HL-60 (cell line): ENCODE measurements around the gene ENDOV.

Experiments used
- DNase-seq, 2 experiments: peaks; one replicate each; pipeline ENCODE4 v3.0.0-alpha.2; 2010 to 2020; ENCODE audit warnings: low read depth in 1 of 2, low spot score in 1 of 2
- H3K27ac ChIP-seq: fragments of 250-450 bp; sonication (Bioruptor Pico); replicated peaks from 2 replicates; pipeline ENCODE4 v1.5.1; 2020; ENCODE audit warnings: mild to moderate bottlenecking, moderate library complexity
- H3K27me3 ChIP-seq: fragments of 250-450 bp; sonication (Bioruptor Pico); 2 replicates; pipeline ENCODE4 v1.5.1; 2021; ENCODE audit warnings: mild to moderate bottlenecking, moderate library complexity; ENCODE audit not compliant: insufficient read depth, poor library complexity, severe bottlenecking
- H3K4me3 ChIP-seq: replicated peaks from 2 replicates; pipeline ENCODE4 v1.5.1; 2011; ENCODE audit warnings: mild to moderate bottlenecking, control low read depth, low read length; ENCODE audit not compliant: insufficient read depth
- GABPA ChIP-seq: IDR thresholded peaks from 2 replicates; pipeline ENCODE4 v1.6.1; 2012; ENCODE audit warnings: low read depth
- POLR2AphosphoS5 ChIP-seq: IDR thresholded peaks from 2 replicates; pipeline ENCODE4 v1.6.1; 2012; ENCODE audit warnings: low read depth
- SPI1 ChIP-seq: IDR thresholded peaks from 2 replicates; pipeline ENCODE4 v1.6.1; 2012; ENCODE audit warnings: low read depth, mild to moderate bottlenecking, borderline replicate concordance
- TF ChIP-seq, protein P1 (sequence below): IDR thresholded peaks from 2 replicates; pipeline ENCODE4 v1.6.1; 2012; ENCODE audit warnings: low read depth; ENCODE audit not compliant: insufficient replicate concordance
- TF ChIP-seq, protein P2 (sequence below): IDR thresholded peaks from one replicate; pipeline ENCODE4 v1.5.1; 2011; ENCODE audit warnings: low read length, control low read depth, inconsistent platforms; ENCODE audit not compliant: insufficient read depth

The ENDOV gene

DNA sequence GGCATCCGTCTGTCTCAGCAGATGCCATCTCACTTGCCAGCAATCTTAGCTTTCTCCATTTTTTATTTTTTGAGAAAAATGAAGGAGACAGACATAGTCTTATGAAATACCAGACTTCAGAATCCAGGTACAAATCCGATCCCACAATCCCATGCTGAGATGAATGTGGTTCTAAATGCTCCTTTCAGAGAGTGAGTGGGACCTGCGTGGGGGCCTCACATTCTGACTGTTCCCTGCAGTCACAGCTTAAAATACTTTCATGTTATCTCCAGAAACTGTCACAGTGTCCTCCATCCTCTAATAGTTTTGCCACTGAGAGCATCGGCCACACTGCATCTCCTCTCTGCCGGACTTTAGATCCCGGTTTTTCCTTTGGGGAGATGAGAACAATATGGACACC is 34.9 kb upstream of the ENDOV start:
- TF ChIP-seq GABPA = no peak
- no peak for TF ChIP-seq SPI1
- no peak for TF ChIP-seq POLR2AphosphoS5
- TF ChIP-seq, protein P1, sequence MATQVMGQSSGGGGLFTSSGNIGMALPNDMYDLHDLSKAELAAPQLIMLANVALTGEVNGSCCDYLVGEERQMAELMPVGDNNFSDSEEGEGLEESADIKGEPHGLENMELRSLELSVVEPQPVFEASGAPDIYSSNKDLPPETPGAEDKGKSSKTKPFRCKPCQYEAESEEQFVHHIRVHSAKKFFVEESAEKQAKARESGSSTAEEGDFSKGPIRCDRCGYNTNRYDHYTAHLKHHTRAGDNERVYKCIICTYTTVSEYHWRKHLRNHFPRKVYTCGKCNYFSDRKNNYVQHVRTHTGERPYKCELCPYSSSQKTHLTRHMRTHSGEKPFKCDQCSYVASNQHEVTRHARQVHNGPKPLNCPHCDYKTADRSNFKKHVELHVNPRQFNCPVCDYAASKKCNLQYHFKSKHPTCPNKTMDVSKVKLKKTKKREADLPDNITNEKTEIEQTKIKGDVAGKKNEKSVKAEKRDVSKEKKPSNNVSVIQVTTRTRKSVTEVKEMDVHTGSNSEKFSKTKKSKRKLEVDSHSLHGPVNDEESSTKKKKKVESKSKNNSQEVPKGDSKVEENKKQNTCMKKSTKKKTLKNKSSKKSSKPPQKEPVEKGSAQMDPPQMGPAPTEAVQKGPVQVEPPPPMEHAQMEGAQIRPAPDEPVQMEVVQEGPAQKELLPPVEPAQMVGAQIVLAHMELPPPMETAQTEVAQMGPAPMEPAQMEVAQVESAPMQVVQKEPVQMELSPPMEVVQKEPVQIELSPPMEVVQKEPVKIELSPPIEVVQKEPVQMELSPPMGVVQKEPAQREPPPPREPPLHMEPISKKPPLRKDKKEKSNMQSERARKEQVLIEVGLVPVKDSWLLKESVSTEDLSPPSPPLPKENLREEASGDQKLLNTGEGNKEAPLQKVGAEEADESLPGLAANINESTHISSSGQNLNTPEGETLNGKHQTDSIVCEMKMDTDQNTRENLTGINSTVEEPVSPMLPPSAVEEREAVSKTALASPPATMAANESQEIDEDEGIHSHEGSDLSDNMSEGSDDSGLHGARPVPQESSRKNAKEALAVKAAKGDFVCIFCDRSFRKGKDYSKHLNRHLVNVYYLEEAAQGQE = no peak
- TF ChIP-seq, protein P2, sequence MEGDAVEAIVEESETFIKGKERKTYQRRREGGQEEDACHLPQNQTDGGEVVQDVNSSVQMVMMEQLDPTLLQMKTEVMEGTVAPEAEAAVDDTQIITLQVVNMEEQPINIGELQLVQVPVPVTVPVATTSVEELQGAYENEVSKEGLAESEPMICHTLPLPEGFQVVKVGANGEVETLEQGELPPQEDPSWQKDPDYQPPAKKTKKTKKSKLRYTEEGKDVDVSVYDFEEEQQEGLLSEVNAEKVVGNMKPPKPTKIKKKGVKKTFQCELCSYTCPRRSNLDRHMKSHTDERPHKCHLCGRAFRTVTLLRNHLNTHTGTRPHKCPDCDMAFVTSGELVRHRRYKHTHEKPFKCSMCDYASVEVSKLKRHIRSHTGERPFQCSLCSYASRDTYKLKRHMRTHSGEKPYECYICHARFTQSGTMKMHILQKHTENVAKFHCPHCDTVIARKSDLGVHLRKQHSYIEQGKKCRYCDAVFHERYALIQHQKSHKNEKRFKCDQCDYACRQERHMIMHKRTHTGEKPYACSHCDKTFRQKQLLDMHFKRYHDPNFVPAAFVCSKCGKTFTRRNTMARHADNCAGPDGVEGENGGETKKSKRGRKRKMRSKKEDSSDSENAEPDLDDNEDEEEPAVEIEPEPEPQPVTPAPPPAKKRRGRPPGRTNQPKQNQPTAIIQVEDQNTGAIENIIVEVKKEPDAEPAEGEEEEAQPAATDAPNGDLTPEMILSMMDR = no peak
- no peak overlapping the region for H3K4me3 ChIP-seq
- H3K27me3 ChIP-seq = no peaks in the 10 kb centered on the region
- DNase-seq = no peak
- no peak overlapping the region for H3K27ac ChIP-seq

DNA sequence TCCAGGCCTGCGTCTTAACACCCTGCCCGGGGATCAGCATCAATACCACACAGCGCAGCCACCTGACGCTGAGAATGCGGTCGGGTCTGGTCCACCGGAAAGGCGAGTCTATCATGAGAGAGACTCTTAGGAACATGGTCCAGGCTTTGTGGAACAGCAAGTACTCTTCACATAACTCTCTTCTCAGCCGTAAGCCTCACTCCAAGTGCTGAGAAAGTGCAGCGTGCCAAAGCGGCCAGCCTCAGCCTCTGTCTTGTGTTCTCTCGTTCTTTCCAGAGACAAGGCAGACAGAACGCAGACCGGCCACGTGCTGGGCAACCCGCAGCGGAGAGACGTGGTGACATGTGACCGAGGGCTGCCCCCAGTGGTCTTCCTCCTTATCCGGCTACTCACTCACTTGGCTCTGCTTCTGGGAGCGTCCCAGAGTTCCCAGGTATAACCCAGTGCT is 34.4 kb upstream of the ENDOV start:
- no peak for TF ChIP-seq POLR2AphosphoS5
- TF ChIP-seq, protein P2 = no peak
- TF ChIP-seq, protein P1 = no peak
- no peak for TF ChIP-seq SPI1
- TF ChIP-seq GABPA = no peak
- H3K27me3 ChIP-seq = no peaks in the 10 kb centered on the region
- H3K4me3 ChIP-seq = no peak overlapping the region
- no peak for DNase-seq
- no peak overlapping the region for H3K27ac ChIP-seq

DNA sequence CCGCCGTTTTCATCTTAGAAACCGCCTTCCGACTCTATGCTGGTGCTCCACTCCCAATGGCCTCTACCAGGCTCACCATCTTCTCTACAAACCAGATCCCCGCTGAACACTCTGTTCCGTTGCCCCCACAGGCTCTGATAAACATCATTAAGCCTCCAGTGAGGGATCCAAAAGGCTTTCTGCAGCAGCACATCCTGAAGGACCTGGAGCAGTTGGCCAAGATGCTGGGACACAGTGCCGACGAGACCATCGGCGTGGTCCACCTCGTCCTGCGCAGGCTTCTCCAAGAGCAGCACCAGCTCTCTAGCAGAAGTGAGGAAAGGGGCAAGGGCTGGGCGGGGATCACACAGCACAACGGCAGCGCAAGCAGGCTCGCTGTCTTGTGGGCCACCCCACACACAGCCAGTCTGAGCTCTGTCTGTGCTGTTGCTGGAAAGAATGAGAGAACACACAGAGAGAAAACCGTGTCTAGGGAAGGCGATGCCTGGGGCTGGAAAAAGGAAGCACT is 33.5 kb upstream of the ENDOV start:
- no peak for DNase-seq
- Histone ChIP-seq H3K4me3 (no peak overlapping the region), H3K27ac (no peak overlapping the region), H3K27me3 (no peaks in the 10 kb centered on the region)
- TF ChIP-seq GABPA (no peak), SPI1 (no peak), POLR2AphosphoS5 (no peak)
- TF ChIP-seq, protein P1 = no peak
- TF ChIP-seq, protein P2 = no peak
